Endothelial cell of hepatic sinusoid (primary cell): ENCODE data around the gene CCDC183.
"Not testable (repeated sequence)": the region's sequence is repeated elsewhere in the genome, so short reads cannot be mapped to it uniquely, and the experiment has no call there.

Experiments used
- in situ Hi-C: cut with HindIII; loops from 2 replicates; pipeline ENCODE4 v1.10.0; 2017; ENCODE audit warnings: low sequenced_read_pairs

Gene CCDC183

DNA sequence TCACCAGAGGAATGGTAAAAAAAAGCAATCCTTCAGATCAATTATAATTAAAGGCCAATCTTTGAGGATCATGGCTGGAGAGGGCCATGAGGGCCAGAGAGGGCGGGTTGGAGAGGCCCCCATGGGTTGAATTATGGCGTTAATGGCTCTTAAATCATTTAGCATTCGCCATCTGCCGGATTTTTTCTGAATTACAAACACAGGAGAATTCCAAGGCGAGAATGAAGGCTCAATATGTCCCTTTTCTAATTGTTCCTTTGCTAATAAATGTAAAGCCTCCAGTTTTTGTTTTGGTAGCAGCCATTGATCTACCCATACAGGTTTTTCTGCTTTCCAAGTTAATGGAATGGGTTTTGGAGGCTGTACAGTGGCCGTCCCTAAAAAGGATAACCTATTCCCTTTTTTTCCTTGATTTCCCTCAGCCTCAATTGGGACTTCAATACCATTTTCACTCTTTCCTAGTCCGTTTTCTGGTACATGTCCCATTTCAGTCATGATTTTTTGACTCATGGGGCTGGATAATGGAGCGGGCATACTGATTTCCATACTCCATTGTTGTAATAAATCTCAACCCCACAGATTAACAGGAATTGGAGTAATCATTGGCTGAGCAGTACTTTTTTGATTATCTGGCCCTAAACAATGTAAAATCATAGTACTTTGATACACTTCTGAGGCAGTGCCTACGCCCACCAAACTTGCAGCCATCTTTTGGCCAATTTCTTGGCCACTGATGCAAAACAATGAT lies 11.7 kb upstream of the CCDC183 start:
- in situ Hi-C loops = loop anchor here (5.0 kb wide), 1 partner anchor 243 kb away; the partner anchor contains the start of gene ABCA2

DNA sequence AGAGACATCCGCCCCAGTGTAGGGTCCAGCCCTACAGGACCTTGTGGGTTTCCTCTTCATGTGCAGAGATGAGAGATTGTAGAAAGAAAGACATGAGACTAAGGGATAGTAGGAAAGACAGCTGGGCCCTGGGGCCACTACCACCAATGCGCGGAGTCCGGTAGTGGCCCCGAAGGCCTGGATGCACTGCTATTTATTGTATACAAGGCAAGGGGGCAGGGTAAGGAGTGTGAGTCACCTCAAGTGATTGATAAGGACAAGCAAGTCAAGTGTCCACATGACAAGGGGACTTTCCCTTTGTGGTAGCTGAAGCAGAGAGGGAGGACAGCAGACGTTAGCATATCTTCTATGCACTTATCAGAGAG lies 11.2 kb upstream of the CCDC183 start:
- in situ Hi-C loops = loop anchor here (5.0 kb wide), 1 partner anchor 242 kb away; the partner anchor contains the start of gene ABCA2

DNA sequence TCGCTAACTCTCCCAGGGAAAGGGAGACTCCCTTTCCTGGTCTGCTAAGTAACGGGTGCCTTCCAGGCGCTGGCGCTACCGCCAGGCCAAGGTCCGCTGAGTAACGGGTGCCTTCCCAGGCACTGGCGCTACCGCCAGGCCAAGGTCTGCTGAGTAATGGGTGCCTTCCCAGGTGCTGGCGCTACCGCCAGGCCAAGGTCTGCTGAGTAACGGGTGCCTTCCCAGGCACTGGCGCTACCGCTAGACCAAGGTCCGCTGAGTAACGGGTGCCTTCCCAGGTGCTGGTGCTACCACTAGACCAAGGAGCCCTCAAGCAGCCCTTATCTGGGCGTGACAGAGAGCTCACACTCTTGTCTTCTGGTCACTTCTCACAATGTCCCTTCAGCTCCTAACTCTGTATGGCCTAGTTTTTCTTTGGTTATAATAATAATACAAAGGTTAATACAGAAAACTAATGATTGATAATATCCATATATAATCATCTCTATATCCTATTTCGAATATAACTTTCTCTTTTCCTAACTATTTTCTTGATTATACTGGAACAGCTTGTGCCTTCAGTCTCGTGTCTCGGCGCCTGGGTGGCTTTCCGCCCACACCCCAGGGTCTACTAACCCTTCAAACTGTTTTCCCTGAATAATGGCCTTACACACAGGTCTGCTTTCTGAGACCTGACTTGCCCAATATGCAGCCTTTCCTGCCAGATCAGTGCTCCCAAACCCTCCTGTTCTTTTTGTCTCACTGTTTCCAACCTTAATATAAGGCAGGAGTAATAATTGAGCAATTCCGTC lies 10.4 kb upstream of the CCDC183 start:
- in situ Hi-C loops = not testable (repeated sequence)

DNA sequence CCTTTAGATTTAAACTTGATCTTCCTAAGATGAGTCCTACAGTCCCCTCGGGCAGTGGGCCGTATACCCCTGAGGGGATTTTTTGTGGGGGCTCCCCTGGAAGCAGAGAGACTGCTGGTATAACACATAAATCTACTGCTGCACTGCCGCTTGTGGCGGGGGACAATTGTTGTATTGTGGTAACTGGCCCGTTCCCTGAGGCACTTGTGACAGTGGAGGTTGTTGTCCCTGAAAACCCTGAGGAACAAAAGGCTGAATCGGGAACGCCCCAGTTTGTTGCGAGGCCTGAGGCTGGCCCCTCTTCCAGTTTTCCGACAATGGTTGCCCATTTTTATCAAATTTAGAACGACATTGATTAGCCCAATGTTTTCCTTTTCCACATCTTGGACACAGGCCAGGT lies 9.7 kb upstream of the CCDC183 start:
- in situ Hi-C loops = no loop called here

DNA sequence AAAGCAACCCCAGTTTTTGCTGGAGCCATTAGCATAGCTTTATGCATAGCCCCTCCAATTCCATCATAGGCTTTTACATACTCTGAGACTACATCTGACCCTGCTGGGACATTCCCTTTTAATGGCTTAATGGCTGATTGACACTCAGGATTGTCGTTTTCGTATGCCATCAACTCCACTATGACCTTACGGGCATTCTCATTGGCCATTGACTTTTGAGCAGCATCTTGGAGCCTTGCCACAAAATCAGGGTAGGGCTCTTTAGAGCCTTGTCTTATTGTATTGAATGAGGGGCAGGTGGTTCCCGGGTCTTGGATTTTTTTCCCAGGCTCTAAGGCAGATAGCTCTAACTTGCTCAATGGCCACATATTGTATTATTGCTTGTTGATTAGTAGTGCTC lies 9.2 kb upstream of the CCDC183 start:
- in situ Hi-C loops = not testable (repeated sequence)

DNA sequence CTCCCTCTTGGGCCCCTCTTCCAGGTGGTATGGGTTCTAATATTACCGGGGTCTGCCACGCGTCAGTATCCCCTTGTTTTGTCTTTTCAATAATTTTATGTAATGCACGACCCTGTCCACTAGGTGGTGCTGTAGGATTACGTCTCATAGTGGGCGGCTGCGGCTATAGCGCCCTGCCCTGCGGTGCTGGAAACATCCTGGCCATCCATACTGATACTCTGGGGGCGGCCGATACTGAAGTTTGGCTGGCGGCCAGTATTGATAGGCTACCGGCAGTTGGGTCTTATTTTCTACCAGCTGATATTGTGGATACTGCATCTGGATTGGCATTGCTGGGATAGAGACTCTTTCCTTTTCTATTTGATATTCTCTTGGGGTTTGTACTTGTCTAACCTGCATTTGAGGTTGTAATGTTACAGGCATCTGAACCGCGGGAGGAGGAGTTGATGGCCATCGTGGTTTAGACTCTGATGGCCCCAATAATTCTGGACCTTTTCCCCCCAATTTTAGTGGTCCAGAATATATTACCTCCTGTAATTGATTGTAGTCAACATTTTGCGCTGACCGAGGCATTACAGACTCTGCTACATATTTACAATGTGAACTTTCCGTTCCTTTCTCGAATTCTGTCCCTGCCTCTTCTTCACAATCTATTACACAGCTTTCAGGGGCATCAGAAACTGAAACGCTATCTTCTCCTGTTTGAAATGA lies 8.3 kb upstream of the CCDC183 start:
- in situ Hi-C loops = no loop called here

DNA sequence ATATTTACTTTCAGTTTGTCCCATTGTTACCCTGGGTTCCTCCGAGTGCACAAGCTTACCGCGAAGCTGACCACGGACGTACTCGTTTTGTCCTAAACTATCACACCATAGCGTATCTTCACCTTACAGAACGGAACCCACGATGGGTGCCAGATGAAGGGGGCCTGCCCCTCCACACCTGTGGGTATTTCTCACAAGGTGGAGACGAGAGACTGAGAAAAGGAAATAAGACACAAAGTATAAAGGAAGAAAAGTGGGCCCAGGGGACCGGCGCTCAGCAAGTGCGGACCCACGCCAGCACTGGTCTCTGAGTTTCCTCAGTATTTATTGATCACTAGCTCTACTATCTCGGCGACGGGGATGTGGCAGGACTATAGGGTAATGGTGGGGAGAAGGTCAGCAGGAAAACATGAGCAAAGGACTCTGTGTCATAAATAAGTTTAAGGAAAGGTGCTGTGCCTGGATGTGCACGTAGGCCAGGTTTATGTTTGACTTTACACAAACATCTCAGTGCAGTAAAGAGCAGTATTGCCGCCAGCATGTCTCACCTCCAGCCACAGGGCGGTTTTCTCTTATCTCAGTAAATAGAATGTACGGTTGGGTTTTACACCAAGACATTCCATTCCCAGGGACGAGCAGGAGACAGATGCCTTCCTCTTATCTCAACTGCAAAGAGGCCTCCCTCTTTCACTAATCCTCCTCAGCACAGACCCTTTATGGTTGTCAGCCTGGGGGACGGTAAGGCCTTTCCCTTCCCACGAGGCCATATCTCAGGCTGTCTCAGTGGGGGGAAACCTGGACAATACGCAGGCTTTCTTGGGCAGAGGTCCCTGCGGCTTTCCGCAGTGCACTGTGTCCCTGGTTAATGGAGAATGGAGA lies 7.3 kb upstream of the CCDC183 start:
- in situ Hi-C loops = not testable (repeated sequence)

DNA sequence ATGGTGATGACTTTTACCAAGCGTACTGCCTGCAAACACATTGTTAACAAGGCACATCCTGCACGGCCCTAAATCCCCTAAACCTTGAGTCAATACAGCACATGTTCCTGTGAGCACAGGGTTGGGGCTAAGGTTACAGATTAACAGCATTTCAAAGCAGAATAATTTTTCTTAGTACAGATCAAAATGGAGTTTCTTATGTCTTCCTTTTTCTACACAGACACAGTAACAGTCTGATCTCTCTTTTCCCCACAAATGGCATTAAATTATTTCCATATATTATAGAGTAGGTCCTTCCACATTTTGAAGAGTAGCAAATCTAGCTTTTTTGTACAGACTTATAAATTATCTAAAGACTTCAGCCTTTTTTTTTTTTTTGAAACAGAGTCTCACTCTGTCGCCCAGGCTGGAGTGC lies 6.6 kb upstream of the CCDC183 start:
- in situ Hi-C loops = no loop called here

DNA sequence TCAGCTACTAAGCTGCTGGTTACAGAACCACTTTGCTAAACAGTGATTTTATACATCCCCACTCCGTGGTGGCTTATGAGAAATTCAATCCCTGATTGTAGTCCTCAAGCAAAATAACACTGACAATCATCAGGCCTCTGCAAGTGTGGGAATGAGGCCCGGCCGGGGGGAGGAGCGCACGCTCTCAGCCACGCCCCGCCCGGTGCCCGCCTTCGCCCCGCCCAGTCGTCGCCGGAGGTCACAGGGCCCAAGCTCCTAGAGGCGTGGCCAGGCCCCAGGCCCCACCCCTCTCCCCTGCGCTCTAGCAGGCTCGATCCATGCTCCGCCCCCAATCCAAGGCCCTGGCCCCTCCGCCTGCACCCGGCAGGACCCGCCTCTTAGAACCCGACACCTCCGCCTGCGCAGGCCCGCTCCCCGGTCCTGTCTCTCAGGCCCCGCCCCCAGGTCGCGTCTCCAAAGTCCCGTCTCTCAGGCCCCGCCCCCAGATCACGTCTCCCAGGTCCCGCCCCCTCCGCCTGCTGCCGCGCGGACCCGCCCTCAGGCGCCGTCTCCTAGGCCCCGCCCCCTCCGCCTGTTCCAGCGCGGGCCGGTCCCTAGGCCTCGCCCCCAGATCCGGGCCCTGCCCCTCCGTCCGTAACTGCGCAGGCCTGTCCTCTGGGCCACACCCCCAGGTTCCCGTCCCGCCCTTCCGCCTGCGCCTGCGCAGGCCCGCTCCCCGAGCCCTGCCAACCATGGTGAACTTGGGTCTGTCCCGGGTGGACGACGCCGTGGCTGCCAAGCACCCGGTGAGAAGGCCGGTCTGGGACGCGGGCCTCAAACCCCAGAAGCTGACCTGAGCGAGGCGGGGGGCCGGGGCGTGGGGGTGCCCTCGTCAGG lies 5.3 kb upstream of the CCDC183 start, which contains the start of gene TMEM141:
TMEM141 (plus strand) TSS at position 705 of the 876 bp plus-strand sequence; CDS start at position 732, 27 bp downstream.
- in situ Hi-C loops = no loop called here

DNA sequence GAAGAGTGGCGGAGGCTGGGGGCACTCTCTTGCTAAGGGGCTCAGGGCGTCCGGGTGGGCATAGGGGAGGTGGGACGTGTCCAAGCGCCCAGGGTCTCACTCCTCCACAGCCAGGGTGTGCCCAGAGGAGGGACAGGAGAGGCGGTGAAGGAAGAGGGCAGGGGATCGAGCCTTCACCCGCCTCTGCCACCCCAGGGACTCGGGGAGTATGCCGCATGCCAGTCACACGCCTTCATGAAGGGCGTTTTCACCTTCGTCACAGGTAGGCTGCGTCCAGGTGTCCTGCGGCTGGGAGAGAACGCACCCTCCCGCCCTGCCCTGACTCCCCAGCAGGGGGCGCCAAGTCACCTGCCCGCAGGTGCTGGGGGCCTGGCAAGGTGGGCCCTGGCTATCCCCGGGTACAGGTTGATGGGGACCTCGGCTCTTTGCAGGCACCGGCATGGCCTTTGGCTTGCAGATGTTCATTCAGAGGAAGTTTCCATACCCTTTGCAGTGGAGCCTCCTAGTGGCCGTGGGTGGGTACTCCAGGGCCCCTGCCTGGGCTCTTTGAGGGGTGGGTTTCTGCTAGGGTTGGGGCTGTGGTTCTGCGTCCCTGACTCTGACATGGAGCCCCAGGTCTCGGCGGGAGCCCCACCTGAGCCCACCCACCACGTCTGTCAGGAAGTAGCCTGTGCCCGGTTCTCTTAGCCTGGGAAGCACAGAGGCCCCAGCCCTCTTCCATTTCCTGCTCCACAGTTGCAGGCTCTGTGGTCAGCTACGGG lies 4.4 kb upstream of the CCDC183 start:
- in situ Hi-C loops = no loop called here

DNA sequence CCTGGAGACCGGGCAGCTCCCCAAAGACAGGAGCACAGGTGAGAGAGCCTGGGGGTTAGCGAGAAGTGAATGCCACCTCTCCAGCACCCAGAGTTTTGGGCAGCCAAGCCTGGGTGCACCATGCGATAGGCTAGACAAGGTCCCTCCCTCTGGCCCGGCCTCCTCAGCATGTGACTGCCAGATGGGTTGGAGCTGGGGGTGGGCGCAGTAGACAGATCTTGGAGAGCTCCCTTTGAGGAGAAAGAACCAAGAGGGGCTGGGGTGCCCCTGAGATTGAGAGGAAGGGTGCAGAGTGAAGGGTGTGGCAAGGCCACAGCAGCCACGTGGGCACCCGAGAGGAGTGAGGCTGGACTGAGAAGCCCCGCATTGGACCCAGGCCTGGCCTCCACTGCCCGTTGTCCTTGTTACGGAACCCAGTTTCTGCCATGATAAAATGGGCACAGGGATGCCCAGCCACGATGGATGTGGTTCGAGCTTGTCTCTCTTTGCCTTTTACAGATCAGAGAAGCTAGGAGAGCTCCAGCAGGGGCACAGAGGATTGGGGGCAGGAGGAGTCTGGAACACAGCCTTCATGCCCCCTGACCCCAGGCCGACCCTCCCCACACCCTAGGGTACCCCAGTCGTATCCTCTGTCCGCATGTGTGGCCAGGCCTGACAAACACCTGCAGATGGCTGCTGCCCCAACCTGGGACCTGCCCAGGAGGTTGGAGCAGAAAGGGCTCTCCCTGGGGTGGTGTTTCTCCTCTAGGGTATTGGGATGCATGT lies 3.6 kb upstream of the CCDC183 start:
- in situ Hi-C loops = no loop called here

DNA sequence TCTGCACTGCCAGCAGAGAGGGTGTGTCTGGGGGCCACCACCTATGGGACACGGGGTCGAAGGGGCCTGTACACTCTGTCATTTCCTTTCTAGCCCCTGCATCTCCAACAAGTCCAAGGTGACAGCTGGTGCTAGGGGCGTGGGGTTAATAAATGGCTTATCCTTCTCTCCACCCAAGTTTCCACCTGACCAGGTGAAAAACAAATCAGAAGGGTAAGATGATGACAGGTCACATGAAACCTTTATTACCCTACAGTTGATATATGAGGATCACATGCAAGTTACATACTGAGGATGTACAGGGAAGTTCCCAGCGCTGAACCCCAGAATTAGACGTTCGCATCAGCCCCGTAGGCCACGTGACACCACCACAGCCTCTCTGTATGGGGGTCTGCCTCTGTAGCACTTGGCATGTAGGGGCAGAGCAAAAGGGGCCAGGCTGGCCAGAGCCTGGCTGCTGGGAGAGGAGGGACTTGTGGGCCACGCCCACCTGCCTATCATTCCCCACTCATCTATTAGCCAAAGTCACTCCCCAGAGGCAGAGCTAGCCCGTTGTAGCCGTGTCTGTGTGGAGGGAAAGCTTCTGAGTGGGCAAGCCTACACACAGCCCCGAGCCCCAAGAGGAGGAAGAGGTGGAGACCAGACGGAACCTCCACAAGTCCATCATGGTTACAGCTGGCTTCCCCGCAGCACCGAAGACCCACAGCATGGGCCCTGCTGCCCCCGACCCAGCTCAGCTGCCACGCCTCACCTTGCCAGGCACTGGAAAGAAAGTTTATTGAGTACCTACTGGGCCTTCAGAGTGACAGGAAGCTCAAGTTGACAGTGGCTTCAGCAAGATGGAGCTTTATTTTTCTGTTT lies 2.8 kb upstream of the CCDC183 start:
- in situ Hi-C loops = no loop called here

DNA sequence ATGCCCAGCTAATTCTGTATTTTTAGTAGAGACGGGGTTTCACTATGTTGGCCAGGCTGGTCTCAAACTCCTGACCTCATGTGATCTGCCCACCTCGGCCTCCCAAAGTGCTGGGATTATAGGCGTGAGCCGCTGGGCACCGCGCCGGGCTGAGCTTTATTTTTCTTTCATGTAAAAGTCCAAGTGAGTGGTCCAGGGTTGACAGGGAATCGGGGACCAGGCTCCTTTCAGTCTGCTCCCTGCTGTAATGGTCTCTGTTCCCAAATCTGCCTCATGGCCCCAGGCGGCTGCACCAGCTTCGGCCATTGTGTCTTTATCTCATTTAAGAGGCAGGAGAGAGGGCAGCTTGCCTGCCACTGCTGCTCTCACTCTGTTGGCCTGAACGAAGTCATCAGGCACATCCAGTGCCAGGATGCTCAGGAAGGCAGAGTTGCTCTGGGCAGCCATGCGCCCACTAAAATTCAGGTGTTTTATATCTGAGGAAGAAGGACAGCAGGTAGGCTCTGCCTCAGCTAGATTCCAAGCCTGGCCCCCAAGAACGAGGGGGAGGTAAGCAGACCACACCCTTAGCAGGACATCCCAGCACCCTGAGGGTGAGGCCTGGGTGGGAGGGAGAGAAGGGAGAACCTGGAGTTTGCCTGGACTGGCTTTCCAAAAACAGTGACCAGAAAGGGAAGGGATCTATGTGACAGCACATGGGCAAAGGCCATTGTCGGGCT lies 1.7 kb upstream of the CCDC183 start:
- in situ Hi-C loops = no loop called here

DNA sequence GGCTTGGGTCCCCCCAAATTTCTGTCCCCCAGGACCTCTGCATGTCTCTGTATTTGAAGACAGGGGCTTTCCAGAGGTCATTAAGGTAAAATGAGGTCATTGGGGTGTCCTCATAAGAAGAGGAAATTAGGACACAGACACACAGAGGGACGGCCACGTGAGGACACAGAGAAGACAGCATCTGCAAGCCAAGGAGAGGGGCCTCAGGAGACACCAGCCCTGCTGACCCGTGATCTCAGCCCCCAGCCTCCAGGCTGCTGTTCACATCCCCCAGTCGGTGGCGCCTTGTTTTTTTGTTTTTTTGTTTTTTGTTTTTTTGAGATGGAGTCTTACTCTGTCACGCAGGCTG lies 1.2 kb upstream of the CCDC183 start:
- in situ Hi-C loops = no loop called here

DNA sequence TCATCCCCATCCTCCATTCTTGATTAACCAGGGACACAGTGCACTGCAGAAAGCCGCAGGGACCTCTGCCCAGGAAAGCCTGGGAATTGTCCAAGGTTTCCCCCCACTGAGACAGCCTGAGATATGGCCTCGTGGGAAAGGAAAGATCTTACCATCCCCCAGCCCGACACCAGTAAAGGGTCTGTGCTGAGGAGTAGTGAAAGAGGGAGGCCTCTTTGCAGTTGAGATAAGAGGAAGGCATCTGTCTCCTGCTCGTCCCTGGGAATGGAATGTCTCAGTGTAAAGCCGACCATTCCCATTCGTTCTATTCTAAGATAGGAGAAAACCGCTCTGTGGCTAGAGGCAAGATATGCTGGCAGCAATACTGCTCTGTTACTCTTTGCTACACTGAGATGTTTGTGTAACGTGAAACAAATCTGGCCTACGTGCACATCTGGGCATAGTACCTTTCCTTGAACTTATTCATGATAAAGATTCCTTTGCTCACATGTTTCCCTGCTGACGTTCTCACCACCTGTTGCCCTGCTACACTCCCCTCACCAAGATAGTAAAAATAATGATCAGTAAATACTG lies 723 bp downstream of the CCDC183 start:
- in situ Hi-C loops = not testable (repeated sequence)

DNA sequence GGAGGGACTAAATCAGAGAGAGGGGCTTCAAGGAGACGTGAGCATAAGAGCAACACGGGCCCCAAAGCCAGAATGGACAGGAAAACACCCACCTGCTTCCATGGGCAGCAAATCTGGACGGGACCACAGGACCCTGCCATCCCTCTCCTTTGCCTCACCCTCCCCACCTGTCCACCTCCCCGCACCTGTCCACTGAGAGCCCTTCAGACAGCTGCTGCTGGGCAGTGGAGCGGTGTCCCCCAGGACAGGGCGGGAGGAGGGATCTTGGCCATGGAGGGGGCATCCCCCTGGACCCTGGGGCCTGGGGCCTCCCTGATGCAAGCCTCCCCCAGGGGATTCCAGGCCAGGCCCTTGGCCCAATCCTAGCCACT lies 2.6 kb downstream of the CCDC183 start:
- in situ Hi-C loops = no loop called here
